GM15510 (cell line): ENCODE data around the gene DENND4A.

ENCODE experiments used
- POLR2A ChIP-seq: IDR thresholded peaks from 3 replicates; pipeline ENCODE4 v1.6.1; 2011; ENCODE audit warnings: borderline replicate concordance; ENCODE audit not compliant: insufficient read length; ENCODE audit errors: extremely low read depth

Gene DENND4A

DNA sequence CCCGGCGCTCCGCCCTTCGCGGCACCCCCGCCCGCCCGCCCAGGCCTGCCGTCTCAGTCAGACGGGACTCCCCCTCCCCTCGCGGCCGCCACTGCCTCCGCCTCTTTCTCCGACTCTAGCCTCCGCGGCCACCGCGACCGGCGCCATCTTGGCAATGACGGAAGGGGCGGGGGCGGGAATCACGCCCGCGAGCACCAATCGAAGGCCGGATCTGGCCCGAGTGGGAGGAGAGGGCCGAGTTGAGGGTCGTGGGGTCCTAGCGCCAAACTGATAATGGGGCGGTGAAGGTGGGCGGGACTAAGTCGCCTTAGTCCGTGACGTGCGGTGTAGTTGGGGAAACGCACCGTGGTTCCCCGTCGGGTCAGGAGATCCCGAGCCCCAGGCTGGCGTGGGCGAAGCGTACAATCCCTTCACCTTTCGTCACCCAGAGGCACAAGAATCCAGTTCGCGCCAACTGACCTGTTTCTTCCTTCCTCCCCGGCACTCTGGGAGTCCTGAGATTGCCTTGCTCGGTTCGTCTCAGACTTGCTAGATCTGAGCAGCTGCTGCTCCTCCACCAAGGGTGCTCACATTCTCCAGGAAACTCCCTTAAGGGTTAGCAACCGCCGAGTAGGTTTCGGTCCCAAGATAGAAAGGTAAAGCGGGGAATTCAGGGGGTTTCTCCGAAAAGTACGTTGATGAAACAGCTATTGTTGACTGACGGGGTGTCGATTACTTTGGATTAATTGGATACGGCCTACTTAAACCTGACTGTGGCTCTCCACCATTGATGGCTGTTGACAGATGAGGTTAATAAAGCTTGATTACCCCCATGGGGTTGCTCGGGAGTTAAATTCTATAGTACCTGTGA lies at the start of gene DENND4A:
DENND4A (minus strand) TSS at position 156 of the 850 bp plus-strand sequence. CDS start 35,843 bp downstream, outside the sequence.
- peak; percentile 60 for TF ChIP-seq POLR2A

DNA sequence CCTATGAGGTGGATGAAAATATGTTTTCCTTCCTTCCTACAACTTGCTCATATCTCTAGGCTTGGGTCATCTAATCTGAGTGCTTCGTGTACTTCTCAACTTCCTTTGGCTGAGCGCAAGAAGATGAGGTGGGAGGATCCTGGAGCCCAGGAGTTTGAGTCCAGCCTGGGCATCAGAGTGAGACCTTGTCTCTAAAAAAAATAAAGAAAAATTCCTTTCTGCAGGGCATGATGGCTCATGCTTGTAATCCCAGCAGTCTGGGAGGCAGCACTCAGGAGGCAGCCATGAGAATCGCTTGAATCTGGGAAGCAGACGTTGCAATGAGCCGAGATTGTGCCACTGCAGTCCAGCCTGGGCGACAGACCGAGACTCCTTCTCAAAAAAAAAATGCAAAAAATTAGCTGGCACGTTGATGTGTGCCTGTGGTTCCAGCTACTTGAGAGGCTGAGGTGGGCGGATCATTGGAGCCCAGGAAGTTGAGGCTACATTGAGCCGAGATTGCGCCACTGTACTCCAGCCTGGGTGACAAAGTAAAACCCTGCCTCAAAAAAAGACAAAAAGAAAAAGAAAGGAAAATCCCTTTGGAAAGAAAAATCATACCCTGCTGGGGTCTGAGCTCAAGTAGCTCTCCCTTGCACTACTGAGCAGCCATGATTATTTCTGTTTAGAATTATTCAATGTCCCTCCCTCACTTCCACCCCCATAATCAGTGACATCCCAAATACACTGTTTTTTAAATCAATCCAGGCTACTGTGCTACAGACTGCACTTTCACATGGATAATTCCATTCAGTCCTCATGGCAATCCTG lies 49.2 kb upstream of the DENND4A start:
- no peak for TF ChIP-seq POLR2A

DNA sequence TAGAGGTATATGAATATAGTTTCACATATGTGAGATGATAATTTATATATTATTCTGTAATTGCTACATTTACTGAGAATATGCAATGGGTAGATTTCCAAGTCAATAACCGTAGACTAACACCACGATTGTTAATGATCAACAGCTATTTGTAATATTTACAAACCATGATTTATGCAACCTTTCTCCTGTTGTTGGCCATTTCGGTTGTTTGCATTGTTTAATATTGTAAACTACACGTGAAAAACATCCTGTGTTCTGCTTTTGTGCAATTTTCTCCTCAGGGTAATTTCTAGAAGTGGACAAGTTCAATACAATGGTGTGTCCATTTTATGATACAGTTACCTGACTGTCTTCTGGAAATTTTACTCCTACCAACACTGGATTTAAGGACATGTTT lies 47.9 kb upstream of the DENND4A start:
- no peak for TF ChIP-seq POLR2A

DNA sequence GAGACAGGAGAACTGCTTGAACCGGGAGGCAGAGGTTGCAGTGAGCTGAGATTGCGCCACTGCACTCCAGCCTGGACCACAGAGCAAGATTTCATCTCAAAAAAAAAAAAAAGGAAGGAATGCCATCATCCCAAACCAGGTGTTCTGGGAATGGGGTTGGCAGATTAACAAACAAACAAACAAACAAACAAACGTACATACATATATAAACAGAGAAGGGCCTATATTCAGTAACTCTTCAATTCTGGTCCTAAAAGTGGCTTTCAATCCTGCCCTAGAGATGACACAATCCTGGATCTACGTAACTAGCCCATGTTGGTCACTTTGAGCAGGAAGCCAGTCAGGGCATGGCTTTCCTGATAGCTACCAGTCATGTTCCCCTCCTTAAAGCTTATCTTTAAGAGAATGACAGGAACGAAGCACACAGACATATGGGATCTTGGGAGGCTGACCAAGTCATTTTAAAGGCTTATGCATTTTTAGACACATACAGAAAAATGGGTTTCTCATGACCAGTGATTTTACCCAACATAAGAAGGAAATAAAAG lies 47.3 kb upstream of the DENND4A start:
- TF ChIP-seq POLR2A = no peak

DNA sequence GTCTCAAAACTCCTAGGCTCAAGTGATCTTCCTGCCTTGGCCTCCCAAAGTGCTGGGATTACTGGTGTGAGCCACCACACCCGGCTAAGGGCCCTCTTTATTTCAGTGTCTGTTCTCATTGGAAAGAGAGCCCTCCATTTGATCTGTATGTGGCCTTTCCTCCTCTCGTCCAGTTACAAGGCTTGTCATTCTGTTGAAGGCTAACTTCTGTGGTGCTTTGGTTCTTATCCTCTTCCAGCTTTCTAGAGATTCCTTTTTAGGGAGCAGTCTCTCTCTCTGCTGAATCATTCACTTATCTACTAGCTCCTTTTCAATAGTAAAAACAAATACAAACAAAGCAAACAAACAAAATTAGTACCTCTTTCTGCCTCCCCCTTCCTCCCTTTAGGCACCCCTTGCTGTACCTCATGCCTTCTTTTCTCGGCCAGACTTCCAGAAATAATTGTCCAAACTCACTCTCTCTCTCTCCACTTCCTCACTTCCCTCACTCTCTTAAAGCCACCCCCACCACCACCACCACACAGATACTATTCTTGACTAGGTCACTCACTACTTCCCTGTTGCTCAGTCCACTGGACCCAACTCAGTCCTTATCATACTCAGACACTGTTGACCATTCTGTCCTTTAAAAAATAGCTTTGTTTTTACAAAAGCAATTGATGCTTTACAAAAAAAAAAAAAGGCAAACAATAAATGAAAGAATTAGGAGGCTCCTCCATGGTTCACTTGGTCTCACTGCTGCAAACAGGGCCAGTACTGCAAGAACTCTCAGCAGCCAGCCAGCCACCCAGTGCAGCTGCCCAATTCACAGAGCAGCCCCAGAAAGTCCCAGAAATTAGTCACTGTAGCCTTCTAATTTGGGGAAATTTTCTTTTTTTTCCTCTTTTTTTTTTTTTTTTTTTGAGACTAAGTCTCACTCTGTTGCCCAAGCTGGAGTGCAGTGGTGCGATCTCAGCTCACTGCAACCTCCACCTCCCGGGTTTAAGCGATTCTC lies 45.5 kb upstream of the DENND4A start:
- no peak for TF ChIP-seq POLR2A

DNA sequence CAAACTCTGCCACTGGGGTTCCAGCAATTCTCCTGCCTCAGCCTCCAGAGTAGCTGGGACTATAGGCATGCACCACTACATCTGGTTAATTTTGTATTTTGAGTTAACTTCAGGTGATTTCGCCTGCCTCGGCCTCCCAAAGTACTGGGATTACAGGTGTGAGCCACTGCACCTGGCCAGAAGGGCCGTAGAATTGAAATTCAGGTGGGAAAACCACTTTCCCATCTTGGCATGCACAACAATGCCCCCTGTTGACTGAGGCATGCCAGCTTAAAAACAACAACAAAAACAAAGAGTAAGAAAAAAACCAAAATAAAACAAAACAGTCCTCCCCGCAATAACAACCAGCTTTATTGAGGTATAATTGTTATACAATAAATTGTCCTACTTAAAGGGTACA lies 44.6 kb upstream of the DENND4A start:
- no peak for TF ChIP-seq POLR2A

DNA sequence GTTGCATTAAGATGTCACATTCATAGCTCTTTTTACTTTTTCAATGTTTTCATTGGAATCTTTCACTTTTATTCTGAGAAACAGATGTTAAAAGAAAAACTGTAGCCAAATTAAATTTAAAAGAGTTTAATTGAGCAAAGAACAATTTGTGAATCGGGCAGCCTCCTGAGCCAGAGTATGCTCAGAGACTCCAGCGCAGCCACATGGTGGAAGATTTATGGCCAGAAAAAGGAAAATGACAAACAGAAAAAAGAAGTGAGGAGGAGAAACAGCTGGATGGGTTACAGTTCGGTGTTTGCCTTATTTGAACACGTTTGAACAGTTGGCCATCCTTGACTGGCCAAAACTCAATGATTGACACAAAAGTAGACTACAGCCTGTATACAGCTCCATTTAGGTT lies 43.4 kb upstream of the DENND4A start:
- no peak for TF ChIP-seq POLR2A

DNA sequence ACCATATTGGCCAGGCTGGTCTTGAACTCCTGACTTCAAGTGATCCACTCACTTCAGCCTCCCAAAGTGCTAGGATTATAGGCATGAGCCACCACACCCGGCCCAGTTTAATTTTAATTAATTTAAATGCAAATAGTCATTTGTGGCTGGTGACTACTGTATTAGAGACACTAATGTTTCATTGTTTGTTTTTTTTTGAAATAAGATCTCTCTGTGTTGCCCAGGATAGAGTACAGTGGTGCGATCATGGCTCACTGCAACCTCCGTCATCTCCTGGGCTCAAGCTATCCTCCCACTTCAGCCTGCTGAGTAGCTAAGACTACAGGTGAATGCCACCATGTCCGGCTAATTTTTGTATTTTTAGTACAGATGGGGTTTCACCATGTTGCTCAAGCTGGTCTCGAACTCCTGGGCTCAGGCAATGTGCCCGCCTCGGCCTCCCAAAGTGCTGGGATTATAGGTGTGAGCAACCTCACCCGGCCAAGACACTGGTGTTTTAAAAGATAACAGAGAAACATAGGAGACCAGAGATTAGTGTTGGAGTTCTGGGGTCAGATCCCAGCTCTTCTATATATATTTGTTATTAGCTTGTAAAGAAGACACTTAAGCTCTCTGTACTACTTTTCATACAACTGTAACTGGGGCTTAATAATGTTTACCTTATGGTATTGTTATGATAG lies 42.6 kb upstream of the DENND4A start:
- TF ChIP-seq POLR2A = no peak

DNA sequence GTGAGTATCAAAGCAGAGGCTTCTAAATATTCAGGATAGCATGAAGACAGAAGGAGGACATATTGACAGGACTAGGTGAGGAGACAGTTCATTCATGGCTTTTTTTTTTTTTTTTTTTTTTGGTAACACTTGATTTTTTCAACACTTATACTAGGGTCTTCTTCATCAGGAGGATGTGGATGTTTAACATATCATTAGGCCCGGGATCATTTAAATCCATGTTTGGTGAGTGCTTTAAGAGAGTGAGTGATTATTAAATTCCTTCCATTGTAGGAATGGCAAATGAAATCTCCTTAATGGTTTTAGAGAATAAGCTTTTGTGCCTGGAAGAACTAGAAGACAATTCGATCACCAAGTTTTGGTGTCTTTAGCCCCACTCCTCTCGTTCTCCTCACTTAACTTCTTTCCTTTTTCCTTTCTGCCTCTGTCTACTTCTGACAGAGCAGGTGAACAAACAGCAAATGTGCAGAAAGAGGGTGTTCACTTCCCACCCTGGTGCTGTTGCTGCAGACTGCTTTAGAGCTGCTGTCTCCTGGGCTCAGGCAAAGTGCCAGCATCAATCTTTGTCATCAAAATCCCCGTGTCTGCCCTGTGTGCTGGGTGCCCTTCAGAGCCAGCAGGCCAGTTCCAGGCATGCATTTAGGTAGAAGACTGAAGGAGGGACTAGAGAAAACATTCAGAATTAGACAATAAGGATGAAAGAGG lies 41.6 kb upstream of the DENND4A start:
- no peak for TF ChIP-seq POLR2A

DNA sequence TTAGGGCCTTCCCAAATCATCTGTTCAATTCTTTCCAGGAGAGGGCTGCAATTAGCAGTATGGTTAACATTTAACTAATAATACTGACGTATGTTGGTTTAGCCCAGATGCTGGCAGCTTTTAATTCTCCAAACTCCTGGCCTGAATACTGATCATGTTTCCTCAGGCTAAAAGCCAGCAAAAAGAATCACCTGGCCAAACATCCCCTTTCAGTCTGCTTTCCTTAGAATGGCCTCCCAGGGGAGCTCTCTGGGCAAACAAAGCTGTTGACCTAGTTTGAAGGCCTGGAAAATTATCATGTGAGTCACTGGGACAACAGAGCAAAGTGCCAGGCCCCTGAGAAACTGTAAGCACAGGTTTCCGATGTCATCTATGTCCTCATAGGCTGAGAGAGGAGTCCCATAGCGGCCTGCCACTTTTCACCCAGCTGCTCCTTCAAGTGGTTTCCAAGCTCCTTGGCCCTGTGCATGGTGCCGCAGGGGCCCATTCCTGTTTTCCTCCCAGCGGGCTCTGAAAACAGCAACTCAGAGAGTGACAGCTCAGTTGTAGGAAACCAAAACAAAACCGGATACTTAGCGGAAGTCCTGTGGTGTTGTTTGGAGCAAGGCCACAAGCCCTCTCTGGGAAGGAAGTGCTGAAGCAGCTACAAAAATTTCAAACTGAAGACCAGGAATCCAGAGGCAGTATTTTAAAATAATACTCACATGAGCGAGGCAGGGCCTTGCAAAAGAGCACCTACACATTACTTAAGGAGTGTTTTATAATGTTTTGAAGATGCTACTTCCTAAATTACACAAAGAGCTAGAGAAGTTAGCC lies 40.7 kb upstream of the DENND4A start:
- TF ChIP-seq POLR2A = no peak

DNA sequence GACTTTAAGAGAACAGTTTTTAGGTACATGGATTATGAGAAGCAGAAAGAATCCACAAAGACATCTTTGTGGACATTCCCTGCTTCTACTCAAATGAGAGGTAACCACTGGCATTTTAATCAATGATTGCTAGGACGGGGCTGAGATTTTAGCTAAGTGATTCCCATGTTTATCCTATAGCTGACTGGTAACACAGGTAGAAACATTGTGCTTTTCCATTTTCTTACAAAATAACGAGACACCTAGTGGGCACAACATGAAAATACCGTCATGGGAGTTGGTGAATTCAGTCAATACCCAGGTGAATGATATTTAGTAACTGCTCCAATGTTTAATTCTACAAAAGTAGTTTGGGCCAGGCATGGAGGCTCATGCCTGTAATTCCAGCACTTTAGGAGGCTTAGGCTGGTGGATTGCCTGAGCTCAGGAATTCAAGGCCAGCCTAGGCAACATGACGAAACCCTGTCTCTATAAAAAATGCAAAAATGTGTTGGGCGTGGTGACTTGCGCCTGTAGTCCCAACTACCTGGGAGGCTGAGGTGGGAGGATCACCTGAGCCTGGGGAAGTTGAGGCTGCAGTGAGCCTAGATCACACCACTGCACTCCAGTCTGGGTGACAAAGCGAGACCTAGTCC lies 37.2 kb upstream of the DENND4A start:
- TF ChIP-seq POLR2A = no peak

DNA sequence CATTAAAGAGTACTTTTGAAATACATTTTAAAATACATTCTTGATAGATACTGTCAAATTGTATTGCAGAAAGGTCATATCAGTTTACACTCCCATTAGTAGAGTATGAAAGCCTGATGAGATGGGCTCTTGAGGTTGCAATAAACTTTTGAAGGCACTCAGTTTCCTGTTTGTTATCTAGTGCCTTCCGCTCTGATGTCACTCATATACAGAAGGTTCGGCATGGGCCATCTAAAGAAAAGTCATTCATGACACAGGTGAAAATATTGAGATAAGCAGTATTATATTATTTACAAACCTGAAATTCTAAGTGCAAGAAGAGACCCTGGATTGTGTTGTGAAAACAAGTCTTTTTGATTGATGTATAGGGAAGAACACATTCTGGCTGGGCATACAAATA lies 36.5 kb upstream of the DENND4A start:
- TF ChIP-seq POLR2A = no peak

DNA sequence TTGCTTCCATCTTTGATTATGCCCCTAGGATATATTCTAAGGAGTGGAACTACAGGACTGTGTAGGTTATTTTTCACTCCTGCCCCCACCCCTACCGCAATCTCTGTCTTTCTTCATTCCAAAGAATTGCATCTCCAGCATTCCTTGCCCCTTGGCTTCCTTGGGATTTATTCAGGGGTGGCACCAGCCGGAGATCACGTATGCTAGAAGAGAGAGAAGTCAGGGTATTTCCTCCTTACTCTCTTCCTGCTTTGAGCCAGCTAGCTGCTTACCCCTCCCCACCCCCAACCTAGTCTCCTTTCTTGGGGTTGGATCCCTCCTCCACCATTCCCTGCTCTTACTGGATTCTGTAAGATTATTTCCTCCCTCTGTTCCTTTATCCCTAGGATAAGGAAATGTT lies 35.0 kb upstream of the DENND4A start:
- TF ChIP-seq POLR2A = no peak
